Astrocyte (in vitro differentiated cells and primary cell): ENCODE results near the gene SPACA4. TPM values are rescaled to one million over a fixed set of nuclear protein-coding genes. Genes with fewer than 3 reads are reported as not detected.

ENCODE experiments used
- DNase-seq: peaks from one replicate; pipeline ENCODE4 v3.0.0-alpha.2; 2010; ENCODE audit warnings: low read depth
- FAIRE-seq: peaks from 2 replicates; lab custom pipeline; 2011; peaks lifted over from hg19 to GRCh38; lab: Jason Lieb, UNC
- H2AFZ ChIP-seq: 2 replicates; pipeline ENCODE4 v1.6.0; 2012; ENCODE audit warnings: low read depth, low read length, inconsistent platforms
- H3K27ac ChIP-seq: 2 replicates; pipeline ENCODE4 v1.5.1; 2011; ENCODE audit warnings: low read depth, low read length, inconsistent platforms
- H3K27me3 ChIP-seq: 2 replicates; pipeline ENCODE4 v1.6.0; 2011; ENCODE audit warnings: low read length, inconsistent platforms; ENCODE audit not compliant: insufficient read depth
- H3K36me3 ChIP-seq: 2 replicates; pipeline ENCODE4 v1.5.1; 2011; ENCODE audit warnings: low read length, inconsistent platforms; ENCODE audit not compliant: insufficient read depth
- H3K4me1 ChIP-seq: 2 replicates; pipeline ENCODE4 v1.5.1; 2011; ENCODE audit warnings: low read length, inconsistent platforms; ENCODE audit not compliant: insufficient read depth
- H3K4me2 ChIP-seq: 2 replicates; pipeline ENCODE4 v1.6.0; 2012; ENCODE audit warnings: low read length, inconsistent platforms
- H3K4me3 ChIP-seq: 2 replicates; pipeline ENCODE4 v1.5.1; 2011; ENCODE audit warnings: low read depth, mild to moderate bottlenecking, low read length, inconsistent platforms; ENCODE audit not compliant: insufficient read depth
- H3K79me2 ChIP-seq: 2 replicates; pipeline ENCODE4 v1.6.0; 2012; ENCODE audit warnings: mild to moderate bottlenecking, low read length, inconsistent platforms; ENCODE audit not compliant: insufficient read depth
- H3K9ac ChIP-seq: 2 replicates; pipeline ENCODE4 v1.6.0; 2012; ENCODE audit warnings: mild to moderate bottlenecking, low read length, inconsistent platforms
- H3K9me3 ChIP-seq: 2 replicates; pipeline ENCODE4 v1.5.1; 2012; ENCODE audit warnings: low read depth, mild to moderate bottlenecking, low read length, inconsistent platforms; ENCODE audit not compliant: insufficient read depth
- H4K20me1 ChIP-seq: 2 replicates; pipeline ENCODE4 v1.6.0; 2012; ENCODE audit warnings: low read length, inconsistent platforms; ENCODE audit not compliant: insufficient read depth
- H3K27ac Mint-ChIP-seq: one replicate; pipeline ENCODE4 v1.8.0; 2021; ENCODE audit warnings: mild to moderate bottlenecking, mixed read lengths; ENCODE audit not compliant: unreplicated experiment
- H3K27me3 Mint-ChIP-seq: one replicate; pipeline ENCODE4 v1.8.0; 2021; ENCODE audit warnings: low read depth, mixed read lengths; ENCODE audit not compliant: unreplicated experiment
- H3K36me3 Mint-ChIP-seq: one replicate; pipeline ENCODE4 v1.8.0; 2021; ENCODE audit warnings: low read depth, mixed read lengths; ENCODE audit not compliant: unreplicated experiment
- H3K4me1 Mint-ChIP-seq: one replicate; pipeline ENCODE4 v1.8.0; 2021; ENCODE audit warnings: low read depth, mixed read lengths; ENCODE audit not compliant: unreplicated experiment
- H3K4me3 Mint-ChIP-seq: one replicate; pipeline ENCODE4 v1.8.0; 2021; ENCODE audit warnings: mild to moderate bottlenecking, moderate library complexity, mixed read lengths; ENCODE audit not compliant: unreplicated experiment
- H3K9me3 Mint-ChIP-seq: one replicate; pipeline ENCODE4 v1.8.0; 2021; ENCODE audit warnings: mild to moderate bottlenecking, mixed read lengths; ENCODE audit not compliant: unreplicated experiment
- EZH2 ChIP-seq: IDR thresholded peaks from 2 replicates; pipeline ENCODE4 v1.6.1; 2012; ENCODE audit warnings: mild to moderate bottlenecking, low read length, inconsistent platforms; ENCODE audit not compliant: insufficient read depth
- total RNA-seq: library from RNA; stranded (reverse); gene quantifications from 2 replicates; pipeline ENCODE4 v1.2.1, GENCODE V29; 2021
- TF ChIP-seq, protein P1 (sequence below): IDR thresholded peaks from 2 replicates; pipeline ENCODE4 v1.5.1; 2011; ENCODE audit warnings: low read depth, mild to moderate bottlenecking, inconsistent platforms, low read length, moderate library complexity; ENCODE audit not compliant: insufficient read depth

SPACA4 gene
- total RNA-seq, 1 donor from 2014 or later: not detected

DNA sequence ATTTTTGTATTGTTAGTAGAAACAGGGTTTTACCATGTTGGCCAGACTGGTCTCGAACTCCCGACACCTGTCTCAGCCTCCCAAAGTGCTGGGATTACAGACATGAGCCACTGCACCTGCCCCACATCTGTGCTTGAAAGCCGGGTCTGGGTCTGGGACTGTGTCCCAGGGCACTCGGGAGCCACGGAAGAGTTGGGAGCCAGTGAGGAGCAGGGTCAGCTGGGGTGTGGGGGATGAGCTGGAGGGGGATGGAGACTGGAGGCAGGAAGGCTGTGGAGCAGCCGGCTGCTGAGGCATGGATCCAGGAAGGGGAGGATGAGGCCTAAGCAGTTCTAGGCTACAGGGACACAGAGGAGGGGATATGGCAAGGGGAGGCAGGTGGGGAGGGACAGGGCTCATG lies 10.7 kb upstream of the SPACA4 start:
- no peak overlapping the region for H3K4me3 Mint-ChIP-seq
- no peaks in the 10 kb centered on the region for H3K4me1 Mint-ChIP-seq
- no peaks in the 10 kb centered on the region for H3K9me3 Mint-ChIP-seq
- no peaks in the 10 kb centered on the region for H3K36me3 Mint-ChIP-seq
- TF ChIP-seq, protein P1, sequence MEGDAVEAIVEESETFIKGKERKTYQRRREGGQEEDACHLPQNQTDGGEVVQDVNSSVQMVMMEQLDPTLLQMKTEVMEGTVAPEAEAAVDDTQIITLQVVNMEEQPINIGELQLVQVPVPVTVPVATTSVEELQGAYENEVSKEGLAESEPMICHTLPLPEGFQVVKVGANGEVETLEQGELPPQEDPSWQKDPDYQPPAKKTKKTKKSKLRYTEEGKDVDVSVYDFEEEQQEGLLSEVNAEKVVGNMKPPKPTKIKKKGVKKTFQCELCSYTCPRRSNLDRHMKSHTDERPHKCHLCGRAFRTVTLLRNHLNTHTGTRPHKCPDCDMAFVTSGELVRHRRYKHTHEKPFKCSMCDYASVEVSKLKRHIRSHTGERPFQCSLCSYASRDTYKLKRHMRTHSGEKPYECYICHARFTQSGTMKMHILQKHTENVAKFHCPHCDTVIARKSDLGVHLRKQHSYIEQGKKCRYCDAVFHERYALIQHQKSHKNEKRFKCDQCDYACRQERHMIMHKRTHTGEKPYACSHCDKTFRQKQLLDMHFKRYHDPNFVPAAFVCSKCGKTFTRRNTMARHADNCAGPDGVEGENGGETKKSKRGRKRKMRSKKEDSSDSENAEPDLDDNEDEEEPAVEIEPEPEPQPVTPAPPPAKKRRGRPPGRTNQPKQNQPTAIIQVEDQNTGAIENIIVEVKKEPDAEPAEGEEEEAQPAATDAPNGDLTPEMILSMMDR: no peak
- TF ChIP-seq EZH2: no peak
- H3K4me1 ChIP-seq: no peaks in the 10 kb centered on the region
- no peaks in the 10 kb centered on the region for H3K79me2 ChIP-seq
- no peak overlapping the region for H3K4me2 ChIP-seq
- no peak overlapping the region for H3K9ac ChIP-seq
- no peak for FAIRE-seq
- no peak overlapping the region for H3K4me3 ChIP-seq
- H3K27me3 ChIP-seq: no peaks in the 10 kb centered on the region
- H4K20me1 ChIP-seq: no peaks in the 10 kb centered on the region
- H3K36me3 ChIP-seq: no peaks in the 10 kb centered on the region
- H3K27ac ChIP-seq: no peak overlapping the region
- H3K27me3 Mint-ChIP-seq: peaks cover 15% of the 10 kb centered on the region
- H2AFZ ChIP-seq: no peak overlapping the region
- no peak for DNase-seq
- H3K27ac Mint-ChIP-seq: no peak overlapping the region
- H3K9me3 ChIP-seq: no peaks in the 10 kb centered on the region

DNA sequence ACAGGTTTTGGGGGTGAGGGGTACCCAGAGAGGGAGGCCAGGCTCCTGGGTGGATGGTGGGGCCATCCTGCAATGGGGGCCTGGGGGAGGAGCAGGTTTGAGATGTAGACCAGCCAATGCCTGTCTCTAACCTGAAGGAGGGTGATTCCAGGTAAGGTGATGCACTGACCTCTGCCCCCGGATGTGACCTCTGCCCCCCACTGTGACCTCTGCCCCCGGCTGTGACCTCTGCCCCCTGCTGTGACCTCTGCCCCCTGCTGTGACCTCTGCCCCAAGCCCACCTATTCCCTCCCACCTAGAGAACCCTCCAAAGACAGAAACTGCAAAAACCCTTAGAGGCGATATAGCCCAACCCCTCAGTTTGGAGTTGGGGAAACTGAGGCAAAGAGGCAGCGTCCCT lies 10.3 kb upstream of the SPACA4 start:
- Mint-ChIP-seq H3K4me1 (no peaks in the 10 kb centered on the region), H3K27ac (no peak overlapping the region), H3K36me3 (no peaks in the 10 kb centered on the region), H3K27me3 (peaks cover 15% of the 10 kb centered on the region), H3K4me3 (no peak overlapping the region), H3K9me3 (no peaks in the 10 kb centered on the region)
- FAIRE-seq (no peak), DNase-seq (no peak)
- Histone ChIP-seq H3K4me1 (no peaks in the 10 kb centered on the region), H3K9ac (no peak overlapping the region), H3K79me2 (no peaks in the 10 kb centered on the region), H4K20me1 (no peaks in the 10 kb centered on the region), H3K4me2 (no peak overlapping the region), H3K36me3 (no peaks in the 10 kb centered on the region), H3K27ac (no peak overlapping the region), H3K27me3 (no peaks in the 10 kb centered on the region), H3K4me3 (no peak overlapping the region), H2AFZ (no peak overlapping the region), H3K9me3 (no peaks in the 10 kb centered on the region)
- no peak for TF ChIP-seq EZH2
- TF ChIP-seq, protein P1: no peak

DNA sequence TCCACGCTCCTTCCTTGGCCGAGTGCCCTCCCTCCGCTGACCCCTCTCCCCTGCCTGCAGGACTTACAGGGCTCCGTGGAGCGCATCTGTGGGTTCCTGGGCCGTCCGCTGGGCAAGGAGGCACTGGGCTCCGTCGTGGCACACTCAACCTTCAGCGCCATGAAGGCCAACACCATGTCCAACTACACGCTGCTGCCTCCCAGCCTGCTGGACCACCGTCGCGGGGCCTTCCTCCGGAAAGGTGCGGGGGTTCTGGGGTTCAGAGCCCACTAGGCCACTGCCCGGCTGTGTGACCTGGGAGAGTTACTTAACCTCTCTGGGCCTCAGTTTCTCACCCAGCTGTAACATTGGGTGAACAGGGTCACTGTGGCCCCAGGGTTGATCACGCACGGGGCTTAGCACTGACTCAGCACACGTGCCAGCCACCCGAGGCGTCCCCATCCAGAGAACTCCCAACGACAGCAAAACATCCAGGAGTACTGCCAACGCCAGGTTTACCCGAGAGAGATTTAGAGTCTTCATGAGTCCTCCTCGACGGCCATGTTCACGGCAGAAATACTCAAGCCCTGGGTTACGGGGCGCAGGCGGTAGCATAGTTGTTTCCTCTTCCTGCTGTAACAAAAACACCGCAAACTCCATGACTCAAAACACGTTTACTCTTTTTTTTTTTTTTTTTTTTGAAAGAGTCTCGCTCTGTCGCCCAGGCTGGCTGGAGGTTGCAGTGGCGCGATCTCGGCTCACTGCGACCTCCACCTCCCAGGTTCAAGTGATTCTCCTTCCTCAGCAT lies 9.7 kb upstream of the SPACA4 start:
- no peak for FAIRE-seq

More for the DNA sequence above, 9.7 kb upstream of the SPACA4 start:
- no peak overlapping the region for H3K9ac ChIP-seq
- no peak overlapping the region for H3K4me3 ChIP-seq
- no peaks in the 10 kb centered on the region for H4K20me1 ChIP-seq
- no peak overlapping the region for H3K4me2 ChIP-seq
- no peaks in the 10 kb centered on the region for H3K36me3 ChIP-seq
- no peaks in the 10 kb centered on the region for H3K27me3 ChIP-seq
- H3K9me3 ChIP-seq: no peaks in the 10 kb centered on the region
- no peak for DNase-seq
- Mint-ChIP-seq H3K27ac (peak overlapping the region; percentile 34), H3K9me3 (no peaks in the 10 kb centered on the region), H3K36me3 (no peaks in the 10 kb centered on the region), H3K4me3 (no peak overlapping the region), H3K27me3 (peaks cover 10% of the 10 kb centered on the region), H3K4me1 (no peaks in the 10 kb centered on the region)
- H3K79me2 ChIP-seq: no peaks in the 10 kb centered on the region
- H3K27ac ChIP-seq: no peak overlapping the region
- no peak overlapping the region for H2AFZ ChIP-seq
- H3K4me1 ChIP-seq: no peaks in the 10 kb centered on the region
- TF ChIP-seq EZH2: no peak
